GM12874 (cell line): ENCODE data around the gene ADGRG4.

Experiments
- CTCF ChIP-seq: IDR thresholded peaks from 2 replicates; pipeline ENCODE4 v1.5.1; 2011; ENCODE audit warnings: low read depth, mild to moderate bottlenecking, control low read depth, low read length, moderate library complexity; ENCODE audit not compliant: insufficient read depth

ADGRG4 gene

GRCh38 chrX:136421338-136421737 is 120.6 kb downstream of the ADGRG4 start:
- TF ChIP-seq CTCF: no peak

- TF ChIP-seq CTCF: no peak
Measured at GRCh38 chrX:136423724-136424123, 123.0 kb downstream of the ADGRG4 start.

- no peak for TF ChIP-seq CTCF
Measured at GRCh38 chrX:136425996-136426395, 125.2 kb downstream of the ADGRG4 start.

DNA sequence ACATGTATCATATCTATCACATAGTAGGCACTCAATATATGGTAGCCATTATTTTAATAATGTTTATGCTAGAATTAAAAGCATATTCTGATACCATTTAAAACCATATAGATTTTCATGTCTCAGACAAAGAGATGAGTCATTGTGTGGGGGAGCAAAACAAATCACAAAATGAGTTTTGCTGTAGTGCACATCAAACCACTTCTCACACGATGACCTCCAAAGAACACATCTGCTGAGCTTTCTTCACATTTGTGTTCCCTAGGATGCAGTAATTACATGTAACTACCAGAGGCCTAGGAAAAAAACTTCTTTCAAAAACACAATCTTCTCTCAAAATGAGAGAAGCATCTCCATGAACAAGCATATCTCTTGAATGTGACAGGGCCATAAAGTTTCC is 130.9 kb downstream of the ADGRG4 start:
- TF ChIP-seq CTCF: no peak

DNA sequence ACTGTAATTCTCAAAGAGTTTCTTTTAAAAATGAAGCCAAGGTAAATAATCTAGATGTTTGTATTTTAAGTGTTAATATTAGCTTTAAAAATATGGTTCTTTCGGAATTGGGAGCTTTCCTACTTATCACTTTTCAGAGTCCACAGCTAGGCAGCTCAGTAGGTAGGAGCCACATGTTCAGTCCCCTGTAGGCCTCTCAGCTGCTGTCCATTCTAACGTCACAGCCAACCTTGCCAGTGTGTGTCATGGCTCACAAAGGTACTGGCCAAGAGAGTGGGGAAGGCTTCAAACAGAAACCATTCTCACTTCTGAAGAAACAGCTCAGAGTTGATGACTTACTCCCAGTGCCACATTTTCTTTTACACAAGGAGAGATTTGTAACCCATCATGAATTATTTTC is 137.0 kb downstream of the ADGRG4 start:
- TF ChIP-seq CTCF: no peak

- no peak for TF ChIP-seq CTCF
Measured at GRCh38 chrX:136438192-136438591, 137.4 kb downstream of the ADGRG4 start.

DNA sequence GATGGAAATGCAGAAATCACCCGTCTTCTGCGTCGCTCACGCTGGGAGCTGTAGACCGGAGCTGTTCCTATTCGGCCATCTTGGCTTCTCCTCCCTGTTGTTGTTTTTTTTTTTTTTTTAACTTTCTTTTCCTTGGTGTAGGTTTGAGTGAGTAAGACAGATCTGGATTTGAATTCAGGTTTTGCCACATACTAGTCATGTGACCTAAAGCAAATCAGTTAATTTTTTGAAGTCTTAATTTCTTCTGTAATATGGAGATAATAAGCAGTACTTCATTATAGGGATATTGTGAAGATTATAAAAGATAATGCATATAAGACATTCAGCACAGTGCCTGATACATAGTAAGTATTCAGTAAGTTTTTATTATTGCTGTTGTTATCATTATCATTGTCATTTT is 145.4 kb downstream of the ADGRG4 start:
- TF ChIP-seq CTCF: no peak

DNA sequence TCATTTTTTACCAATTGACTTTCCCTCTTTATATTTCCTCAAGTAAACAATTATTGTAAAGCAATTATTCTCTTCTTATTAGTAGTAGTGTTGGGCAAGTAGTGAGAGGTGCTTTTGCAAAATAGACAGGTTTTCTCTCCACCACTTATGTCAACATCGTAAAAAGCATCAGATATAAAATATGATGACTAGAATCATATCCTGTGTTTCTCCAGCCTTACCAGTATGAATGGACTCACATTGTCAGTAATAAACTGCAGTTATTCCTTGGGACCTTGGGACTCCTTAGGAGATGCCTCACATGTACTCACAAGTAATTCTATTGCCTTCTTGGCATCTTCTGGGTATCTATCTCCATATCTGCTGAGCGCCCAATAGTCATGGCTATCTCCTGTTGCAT is 146.5 kb downstream of the ADGRG4 start:
- no peak for TF ChIP-seq CTCF
